Mesothelial cell of epicardium (in vitro differentiated cells): ENCODE data around the gene PROB1. TPM values are rescaled to one million over a fixed set of nuclear protein-coding genes. Genes with fewer than 3 reads are reported as not detected.

Experiments used
- DNase-seq, 2 experiments: peaks; one replicate each; pipeline ENCODE4 v3.0.0; 2021; ENCODE audit warnings: low spot score in 2 of 2; ENCODE audit not compliant: unreplicated experiment in 2 of 2
- H3K27ac Mint-ChIP-seq: 2 replicates; pipeline ENCODE4 v1.8.0; 2021; ENCODE audit warnings: mixed read lengths
- H3K27me3 Mint-ChIP-seq: 2 replicates; pipeline ENCODE4 v1.8.0; 2021; ENCODE audit warnings: low read depth, mixed read lengths
- H3K36me3 Mint-ChIP-seq: 2 replicates; pipeline ENCODE4 v1.8.0; 2021; ENCODE audit warnings: mixed read lengths
- H3K4me1 Mint-ChIP-seq: 2 replicates; pipeline ENCODE4 v1.8.0; 2021; ENCODE audit warnings: mixed read lengths
- H3K4me3 Mint-ChIP-seq: 2 replicates; pipeline ENCODE4 v1.8.0; 2021; ENCODE audit warnings: mild to moderate bottlenecking, moderate library complexity, mixed read lengths
- H3K9me3 Mint-ChIP-seq: 2 replicates; pipeline ENCODE4 v1.8.0; 2021; ENCODE audit warnings: mixed read lengths
- total RNA-seq: library from RNA; stranded (reverse); gene quantifications from 3 replicates; pipeline ENCODE4 v1.2.1, GENCODE V29; 2021
- TF ChIP-seq, protein P1 (sequence below): fragments of 200-600 bp; sonication (generic); IDR thresholded peaks from one replicate; pipeline ENCODE4 v1.5.0; 2021; ENCODE audit warnings: antibody characterized with exemption; ENCODE audit not compliant: unreplicated experiment

PROB1 gene
- total RNA-seq, 1 donor from 2014 or later: 1.6 TPM

DNA sequence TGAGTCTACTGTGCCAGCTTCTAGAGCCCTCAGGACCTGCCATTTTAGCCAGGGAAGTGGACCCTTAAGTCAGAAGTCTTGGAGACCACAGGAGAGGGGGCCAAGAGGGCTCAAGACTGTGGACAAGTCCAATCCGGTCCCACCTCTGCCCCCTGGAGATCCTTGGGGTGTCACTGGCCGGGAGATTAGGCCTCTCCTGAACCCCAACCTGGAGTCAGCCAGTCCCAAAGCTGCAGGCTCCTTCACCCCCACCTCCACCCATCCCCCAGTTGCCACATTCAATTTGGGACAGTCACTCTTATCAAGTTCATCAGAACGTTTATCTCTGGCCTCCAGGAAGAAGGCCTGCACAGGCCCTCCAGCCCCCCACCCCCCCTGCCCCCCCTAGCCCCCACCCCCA is 12.1 kb downstream of the PROB1 start:
- Mint-ChIP-seq H3K4me3 (no peak overlapping the region), H3K4me1 (peaks cover 21% of the 10 kb centered on the region), H3K27ac (no peak overlapping the region), H3K27me3 (peaks cover 1% of the 10 kb centered on the region), H3K36me3 (peaks cover 1% of the 10 kb centered on the region), H3K9me3 (no peaks in the 10 kb centered on the region)
- TF ChIP-seq, protein P1, sequence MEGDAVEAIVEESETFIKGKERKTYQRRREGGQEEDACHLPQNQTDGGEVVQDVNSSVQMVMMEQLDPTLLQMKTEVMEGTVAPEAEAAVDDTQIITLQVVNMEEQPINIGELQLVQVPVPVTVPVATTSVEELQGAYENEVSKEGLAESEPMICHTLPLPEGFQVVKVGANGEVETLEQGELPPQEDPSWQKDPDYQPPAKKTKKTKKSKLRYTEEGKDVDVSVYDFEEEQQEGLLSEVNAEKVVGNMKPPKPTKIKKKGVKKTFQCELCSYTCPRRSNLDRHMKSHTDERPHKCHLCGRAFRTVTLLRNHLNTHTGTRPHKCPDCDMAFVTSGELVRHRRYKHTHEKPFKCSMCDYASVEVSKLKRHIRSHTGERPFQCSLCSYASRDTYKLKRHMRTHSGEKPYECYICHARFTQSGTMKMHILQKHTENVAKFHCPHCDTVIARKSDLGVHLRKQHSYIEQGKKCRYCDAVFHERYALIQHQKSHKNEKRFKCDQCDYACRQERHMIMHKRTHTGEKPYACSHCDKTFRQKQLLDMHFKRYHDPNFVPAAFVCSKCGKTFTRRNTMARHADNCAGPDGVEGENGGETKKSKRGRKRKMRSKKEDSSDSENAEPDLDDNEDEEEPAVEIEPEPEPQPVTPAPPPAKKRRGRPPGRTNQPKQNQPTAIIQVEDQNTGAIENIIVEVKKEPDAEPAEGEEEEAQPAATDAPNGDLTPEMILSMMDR: no peak
- no peak for DNase-seq

DNA sequence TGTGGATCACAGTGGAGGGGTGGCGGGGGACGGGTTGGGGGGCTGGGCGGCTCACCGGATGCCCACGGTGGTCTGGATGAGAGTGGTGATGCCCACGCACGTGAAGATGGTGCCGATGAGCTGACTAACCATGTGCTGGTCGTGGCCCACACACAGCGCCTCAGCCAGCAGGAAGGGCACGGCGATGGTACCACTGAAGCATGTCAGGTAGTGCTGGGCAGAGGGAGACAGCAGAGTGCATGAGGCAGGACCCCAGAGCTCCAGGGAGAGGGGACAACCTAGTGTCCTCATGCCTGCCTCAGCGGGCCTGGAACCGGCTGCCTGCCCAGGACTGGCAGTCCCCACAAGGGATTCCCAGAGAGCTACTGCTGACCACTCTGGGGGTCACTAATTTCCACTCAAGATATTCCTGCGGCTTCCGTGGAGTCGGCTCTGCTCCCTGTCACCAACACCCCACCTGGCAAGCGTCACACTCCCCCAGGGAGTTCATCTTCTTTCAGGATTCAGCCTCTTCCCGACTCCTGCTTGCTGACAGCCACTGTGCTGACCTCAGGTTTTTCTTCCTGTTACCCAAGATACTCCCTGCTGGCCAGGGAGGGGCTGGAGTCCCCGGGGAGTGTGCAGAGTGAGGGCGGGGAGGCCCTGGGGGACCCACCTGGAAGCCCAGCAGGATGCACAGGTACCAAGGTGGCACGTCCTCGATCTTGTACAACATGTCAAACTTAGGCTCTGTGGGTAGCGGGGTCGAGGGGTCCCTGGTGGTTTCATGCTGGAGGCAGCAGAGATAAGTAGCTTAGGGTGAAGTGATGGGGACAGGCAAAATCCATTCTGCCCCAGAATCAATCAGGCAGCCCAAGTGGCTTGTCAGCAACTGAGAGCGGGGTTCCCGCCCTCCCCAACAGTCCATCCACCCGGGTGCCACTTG is 12.8 kb downstream of the PROB1 start:
- TF ChIP-seq, protein P1: no peak
- no peak for DNase-seq
- H3K27me3 Mint-ChIP-seq: peaks cover 1% of the 10 kb centered on the region

DNA sequence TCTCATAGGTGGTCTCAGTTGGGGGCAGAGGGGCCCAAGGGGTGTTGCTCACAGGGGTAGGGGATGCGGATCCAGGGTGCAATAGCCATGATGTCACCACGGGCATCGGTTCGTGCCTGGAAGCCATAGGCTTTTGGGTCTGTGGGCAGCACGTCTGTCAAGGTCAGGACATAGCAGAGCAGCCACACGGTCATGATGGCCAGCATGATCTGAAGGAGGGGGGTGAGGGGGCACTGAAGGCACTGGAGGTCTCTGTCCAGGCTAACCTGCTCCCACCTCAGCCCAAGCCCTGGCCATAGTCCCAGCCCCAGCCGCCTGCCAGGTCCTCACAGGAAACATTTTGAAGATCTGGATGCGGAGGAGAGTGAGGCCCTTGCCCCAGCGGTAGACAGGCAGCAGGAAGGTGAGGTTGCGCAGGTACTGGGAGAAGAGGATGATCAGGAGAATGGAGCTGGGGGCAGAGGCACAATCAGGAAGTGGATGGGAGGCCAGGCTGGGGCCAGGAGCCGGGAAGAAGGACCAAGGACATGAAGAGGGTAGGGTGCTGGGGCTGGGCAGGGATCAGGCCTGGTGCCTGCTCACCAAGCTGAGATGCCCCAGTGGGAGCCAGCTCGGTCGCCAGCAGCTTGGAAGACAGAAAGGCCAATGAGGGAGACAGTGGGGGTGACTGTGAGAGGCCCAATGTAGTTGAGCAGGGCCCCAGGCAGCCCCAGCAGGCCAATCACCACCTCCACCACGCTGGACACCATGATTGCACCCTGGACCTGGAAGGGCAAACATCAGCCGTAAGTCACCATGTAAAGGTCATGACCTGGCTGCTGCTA is 15.1 kb downstream of the PROB1 start:
- Mint-ChIP-seq H3K27ac (peak overlapping the region; percentile 18), H3K4me3 (no peak overlapping the region), H3K36me3 (peaks cover 10% of the 10 kb centered on the region), H3K27me3 (no peaks in the 10 kb centered on the region), H3K9me3 (no peaks in the 10 kb centered on the region), H3K4me1 (peaks cover 17% of the 10 kb centered on the region)
- DNase-seq: no peak
- TF ChIP-seq, protein P1: no peak

More for the DNA sequence above, 12.8 kb downstream of the PROB1 start:
- peaks cover 6% of the 10 kb centered on the region for H3K36me3 Mint-ChIP-seq
- H3K9me3 Mint-ChIP-seq: no peaks in the 10 kb centered on the region
- peaks cover 21% of the 10 kb centered on the region for H3K4me1 Mint-ChIP-seq
- H3K4me3 Mint-ChIP-seq: no peak overlapping the region
- no peak overlapping the region for H3K27ac Mint-ChIP-seq

DNA sequence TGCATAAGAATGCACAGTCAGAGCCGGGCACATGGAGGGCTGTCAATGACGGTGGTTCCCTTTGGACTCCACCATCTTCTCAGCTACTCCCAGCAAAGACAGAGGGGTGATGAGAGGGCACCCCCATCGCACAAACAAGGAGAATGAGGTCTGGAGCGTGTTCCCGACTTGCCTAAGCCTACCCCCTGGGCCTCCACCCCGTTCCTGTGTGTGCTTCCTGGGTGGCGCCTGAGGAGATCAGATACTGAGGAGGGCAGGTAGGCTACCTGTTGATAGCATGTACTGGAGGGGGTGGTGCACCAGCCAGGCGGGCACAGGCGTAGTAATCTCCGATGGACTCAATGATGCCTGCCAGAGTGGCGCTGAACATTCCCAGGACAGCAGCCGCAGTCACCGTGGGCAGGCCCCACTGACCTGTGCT is 16.0 kb downstream of the PROB1 start:
- Mint-ChIP-seq H3K4me3 (no peak overlapping the region), H3K36me3 (peaks cover 12% of the 10 kb centered on the region), H3K9me3 (no peaks in the 10 kb centered on the region), H3K4me1 (peaks cover 11% of the 10 kb centered on the region), H3K27ac (no peak overlapping the region), H3K27me3 (no peaks in the 10 kb centered on the region)
- TF ChIP-seq, protein P1: no peak
- no peak for DNase-seq

DNA sequence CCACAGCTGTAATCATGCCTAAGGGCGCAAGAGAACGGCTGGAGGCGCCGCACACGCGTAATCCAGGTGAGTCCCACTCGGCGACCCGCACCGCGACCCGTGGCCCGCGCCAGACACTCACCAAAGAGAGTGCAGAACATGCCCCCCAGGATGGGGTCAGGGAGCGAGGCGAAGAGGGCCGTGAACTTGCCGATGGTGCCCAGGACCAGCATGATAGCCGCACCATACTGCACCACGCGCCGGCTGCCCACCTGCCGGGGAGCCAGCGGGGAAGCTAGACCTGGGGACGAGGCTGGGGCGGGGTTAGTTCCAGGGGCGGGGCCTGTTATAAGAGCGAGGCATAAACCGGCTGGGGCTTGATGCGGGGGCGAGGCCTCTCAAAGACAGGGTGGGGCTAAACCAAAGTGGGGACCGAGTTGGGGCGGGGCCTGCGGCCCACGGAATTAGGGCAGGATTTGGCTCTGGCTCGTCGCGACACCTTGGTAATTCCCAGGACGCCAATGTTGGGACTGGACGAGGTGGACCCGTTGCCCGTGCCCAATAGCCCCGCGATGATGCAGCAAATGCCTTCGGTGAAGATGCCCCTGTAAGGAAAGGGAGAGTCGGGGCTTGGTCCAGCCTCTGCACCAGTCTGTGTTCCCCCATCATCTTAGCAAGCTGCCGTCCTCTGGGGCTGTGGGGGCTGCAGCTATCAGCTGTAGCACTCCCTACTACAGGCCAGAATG is 16.6 kb downstream of the PROB1 start:
- peaks cover 5% of the 10 kb centered on the region for H3K4me1 Mint-ChIP-seq
- no peak overlapping the region for H3K27ac Mint-ChIP-seq
- H3K9me3 Mint-ChIP-seq: no peaks in the 10 kb centered on the region
- no peaks in the 10 kb centered on the region for H3K27me3 Mint-ChIP-seq
- no peak overlapping the region for H3K4me3 Mint-ChIP-seq
- H3K36me3 Mint-ChIP-seq: peaks cover 12% of the 10 kb centered on the region
- no peak for DNase-seq
- TF ChIP-seq, protein P1: no peak
